Measurements from ENCODE around the gene RDH5. TPM values are rescaled to one million over a fixed set of nuclear protein-coding genes. Genes with fewer than 3 reads are reported as not detected.

RDH5 gene
- total and polyA plus RNA-seq, 2 of the 13 experiments (the other 11 are each of a cell fraction or from before 2014, with no cell fraction given), result 2.6 to 5.7 TPM

DNA sequence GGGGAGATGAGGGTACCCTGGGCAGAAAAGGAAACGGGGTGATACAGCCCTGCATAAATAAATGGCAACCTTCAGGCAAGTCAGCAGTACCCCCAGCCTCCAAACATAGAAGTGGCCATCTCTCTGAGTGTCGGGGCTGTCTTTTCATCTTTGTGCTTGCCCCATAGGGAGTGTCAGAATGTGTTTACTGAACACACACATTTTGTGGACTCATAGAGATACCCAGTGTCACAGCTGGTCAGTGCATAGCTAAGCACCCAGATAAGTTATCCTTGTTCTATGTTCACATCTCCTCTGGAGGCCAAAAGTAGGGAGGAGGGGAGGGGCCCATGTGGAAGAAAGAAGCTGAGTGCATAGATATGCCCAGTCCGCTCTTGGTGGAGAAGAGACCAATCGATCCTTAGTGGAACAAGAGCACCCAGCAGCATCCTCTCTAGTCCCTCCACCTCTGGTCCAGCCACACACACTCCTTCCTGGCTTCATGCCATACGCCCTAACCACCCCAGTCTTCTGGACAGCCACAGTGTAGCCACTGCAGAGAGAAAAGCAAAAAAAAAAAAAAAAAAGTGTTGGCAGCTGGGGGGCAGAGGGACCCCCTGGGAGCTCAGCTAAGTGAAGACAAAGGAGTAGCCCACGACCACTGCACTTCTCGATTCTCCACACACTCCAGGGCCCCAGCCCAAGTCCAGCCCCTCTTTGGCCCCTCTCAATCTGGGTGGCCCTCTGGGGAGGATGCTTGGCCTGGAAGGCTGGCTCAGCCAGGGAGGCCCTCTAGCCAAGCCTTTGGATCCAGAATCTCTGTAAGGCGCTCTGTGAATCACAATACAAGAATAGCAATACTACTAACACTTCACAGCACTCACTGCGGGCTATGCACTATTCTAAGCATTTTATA lies 15.1 kb upstream of the RDH5 start (continued):
- no peak for TF ChIP-seq ZFYVE20 (CRISPR knock-in tag; IDR thresholded peaks at IDR 0.05; ENCODE audit: borderline replicate concordance, low read depth)
- TF ChIP-seq CHD4 (IDR thresholded peaks at IDR 0.05; ENCODE audit: borderline replicate concordance, low read length), result no peak
- TF ChIP-seq HMG20A (CRISPR knock-in tag; IDR thresholded peaks at IDR 0.05; ENCODE audit: borderline replicate concordance), result no peak
- TF ChIP-seq ZSCAN22 (CRISPR knock-in tag; IDR thresholded peaks at IDR 0.05), result no peak
- TF ChIP-seq, protein P1, sequence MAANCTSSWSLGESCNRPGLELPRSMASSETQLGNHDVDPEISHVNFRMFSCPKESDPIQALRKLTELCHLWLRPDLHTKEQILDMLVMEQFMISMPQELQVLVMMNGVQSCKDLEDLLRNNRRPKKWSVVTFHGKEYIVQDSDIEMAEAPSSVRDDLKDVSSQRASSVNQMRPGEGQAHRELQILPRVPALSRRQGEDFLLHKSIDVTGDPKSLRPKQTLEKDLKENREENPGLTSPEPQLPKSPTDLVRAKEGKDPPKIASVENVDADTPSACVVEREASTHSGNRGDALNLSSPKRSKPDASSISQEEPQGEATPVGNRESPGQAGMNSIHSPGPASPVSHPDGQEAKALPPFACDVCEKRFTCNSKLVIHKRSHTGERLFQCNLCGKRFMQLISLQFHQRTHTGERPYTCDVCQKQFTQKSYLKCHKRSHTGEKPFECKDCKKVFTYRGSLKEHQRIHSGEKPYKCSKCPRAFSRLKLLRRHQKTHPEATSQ (CRISPR knock-in tag; IDR thresholded peaks at IDR 0.05; ENCODE audit: borderline replicate concordance), result no peak
- TF ChIP-seq TFAP4 (IDR thresholded peaks at IDR 0.05; ENCODE audit: borderline replicate concordance, low read depth), result peak; percentile 77
- TF ChIP-seq HNF4G (IDR thresholded peaks at IDR 0.05; ENCODE audit: borderline replicate concordance, low read depth, low read length), result peak; percentile 21; the same call in 1 of the 2 replicates
- no peak for TF ChIP-seq HNF4G (CRISPR knock-in tag; IDR thresholded peaks at IDR 0.05; ENCODE audit: borderline replicate concordance, low read depth)
- TF ChIP-seq ZZZ3 (CRISPR knock-in tag; IDR thresholded peaks at IDR 0.05; ENCODE audit: borderline replicate concordance), result no peak
- peak; percentile 83 for TF ChIP-seq TCF7L2 (IDR thresholded peaks at IDR 0.05; ENCODE audit: low read depth, low read length)
- TF ChIP-seq ZNF687 (CRISPR knock-in tag; IDR thresholded peaks at IDR 0.05), result no peak
- peak; percentile 26; the same call in 1 of the 2 replicates for TF ChIP-seq CEBPB (IDR thresholded peaks at IDR 0.05; ENCODE audit: borderline replicate concordance, low read depth, low read length)
- no peak for TF ChIP-seq NFYB (CRISPR knock-in tag; IDR thresholded peaks at IDR 0.05)
- TF ChIP-seq ZNF75D (CRISPR knock-in tag; IDR thresholded peaks at IDR 0.05; ENCODE audit: borderline replicate concordance), result no peak
- no peak for TF ChIP-seq SNRNP70 (IDR thresholded peaks at IDR 0.05; ENCODE audit: low read depth, low read length)
- TF ChIP-seq ZNF460 (CRISPR knock-in tag; IDR thresholded peaks at IDR 0.05; ENCODE audit: borderline replicate concordance), result no peak
- no peak for TF ChIP-seq POLR2AphosphoS5 (IDR thresholded peaks at IDR 0.05; ENCODE audit: low read depth, low read length)
- TF ChIP-seq HNRNPL (IDR thresholded peaks at IDR 0.05; ENCODE audit: low read depth, low read length), result no peak
- TF ChIP-seq DNMT3B (CRISPR knock-in tag; conservative IDR thresholded peaks at IDR 0.05), result no peak
- no peak for TF ChIP-seq ATF6 (CRISPR knock-in tag; conservative IDR thresholded peaks at IDR 0.05)
- TF ChIP-seq BCL6 (CRISPR knock-in tag; IDR thresholded peaks at IDR 0.05), result peak; percentile 65; the same call in 1 of the 2 replicates
